Measurements from ENCODE around the gene CFAP57.
A peak's percentile ranks its signal among the peaks of the same experiment; 100 is the strongest.
"Not testable (repeated sequence)": the region's sequence is repeated elsewhere in the genome, so short reads cannot be mapped to it uniquely, and the experiment has no call there.

CFAP57 gene

GRCh38 chr1:43171876-43172526 lies at the start of gene CFAP57, which contains the start of gene EBNA1BP2:
Gene CFAP57, plus strand, starts transcription at chr1:43172330. Its CDS starts 424 bp downstream, at chr1:43172754.
Gene EBNA1BP2, minus strand, starts transcription at chr1:43172290. Its CDS starts 172 bp downstream, at chr1:43172118.
- Mint-ChIP-seq H3K36me3 (ENCODE audit: insufficient read depth) (peaks cover 26% of the 10 kb centered on the region), H3K4me1 (peaks cover 33% of the 10 kb centered on the region), H3K4me3 (peak within 1 kb of the TSS; percentile 99), H3K27me3 (peaks cover 27% of the 10 kb centered on the region), H3K27ac (ENCODE audit: low read depth) (peak within 1 kb of the TSS; percentile 90), H3K9me3 (no peaks in the 10 kb centered on the region)
- DNase-seq (ENCODE audit: low spot score in 2 of 2) = peak; percentile 90 to 93
- ATAC-seq (replicated peaks; ENCODE audit: extremely low read depth, poor library complexity, severe bottlenecking) = peak; percentile 93

- Mint-ChIP-seq H3K27me3 (peaks cover 47% of the 10 kb centered on the region), H3K9me3 (no peaks in the 10 kb centered on the region), H3K4me3 (no peak overlapping the region), H3K36me3 (ENCODE audit: insufficient read depth) (no peaks in the 10 kb centered on the region), H3K27ac (ENCODE audit: low read depth) (no peak overlapping the region), H3K4me1 (no peaks in the 10 kb centered on the region)
- DNase-seq (ENCODE audit: low spot score in 2 of 2) (no peak), ATAC-seq (replicated peaks; ENCODE audit: extremely low read depth, poor library complexity, severe bottlenecking) (no peak)
Observed at GRCh38 chr1:43123031-43123430, 49.1 kb upstream of the CFAP57 start.

GRCh38 chr1:43128816-43129215 lies 43.3 kb upstream of the CFAP57 start:
- Mint-ChIP-seq H3K4me3 (no peak overlapping the region), H3K27ac (ENCODE audit: low read depth) (no peak overlapping the region), H3K4me1 (no peaks in the 10 kb centered on the region), H3K27me3 (peaks cover 52% of the 10 kb centered on the region), H3K36me3 (ENCODE audit: insufficient read depth) (no peaks in the 10 kb centered on the region), H3K9me3 (no peaks in the 10 kb centered on the region)
- ATAC-seq (replicated peaks; ENCODE audit: extremely low read depth, poor library complexity, severe bottlenecking) (no peak), DNase-seq (ENCODE audit: low spot score in 2 of 2) (no peak)

- DNase-seq (ENCODE audit: low spot score in 2 of 2) (no peak), ATAC-seq (replicated peaks; ENCODE audit: extremely low read depth, poor library complexity, severe bottlenecking) (no peak)
- H3K36me3 Mint-ChIP-seq (ENCODE audit: insufficient read depth) = no peaks in the 10 kb centered on the region
- no peak overlapping the region for H3K4me3 Mint-ChIP-seq
- peaks cover 52% of the 10 kb centered on the region for H3K27me3 Mint-ChIP-seq
- no peaks in the 10 kb centered on the region for H3K9me3 Mint-ChIP-seq
- H3K4me1 Mint-ChIP-seq = no peaks in the 10 kb centered on the region
- no peak overlapping the region for H3K27ac Mint-ChIP-seq (ENCODE audit: low read depth)
Observed at GRCh38 chr1:43129426-43129825, 42.7 kb upstream of the CFAP57 start.

GRCh38 chr1:43134068-43134467 lies 38.1 kb upstream of the CFAP57 start:
- Mint-ChIP-seq H3K36me3 (ENCODE audit: insufficient read depth) (no peaks in the 10 kb centered on the region), H3K27me3 (peaks cover 66% of the 10 kb centered on the region), H3K9me3 (no peaks in the 10 kb centered on the region), H3K27ac (ENCODE audit: low read depth) (no peak overlapping the region), H3K4me1 (no peaks in the 10 kb centered on the region), H3K4me3 (no peak overlapping the region)
- DNase-seq (ENCODE audit: low spot score in 2 of 2) (no peak), ATAC-seq (replicated peaks; ENCODE audit: extremely low read depth, poor library complexity, severe bottlenecking) (no peak)

GRCh38 chr1:43134640-43135039 lies 37.5 kb upstream of the CFAP57 start:
- no peaks in the 10 kb centered on the region for H3K9me3 Mint-ChIP-seq
- DNase-seq (ENCODE audit: low spot score in 2 of 2) = no peak
- no peak for ATAC-seq (replicated peaks; ENCODE audit: extremely low read depth, poor library complexity, severe bottlenecking)
- H3K36me3 Mint-ChIP-seq (ENCODE audit: insufficient read depth) = no peaks in the 10 kb centered on the region
- no peak overlapping the region for H3K4me3 Mint-ChIP-seq
- no peak overlapping the region for H3K27ac Mint-ChIP-seq (ENCODE audit: low read depth)
- H3K27me3 Mint-ChIP-seq = peaks cover 67% of the 10 kb centered on the region
- H3K4me1 Mint-ChIP-seq = no peaks in the 10 kb centered on the region

GRCh38 chr1:43135857-43136781 lies 36.0 kb upstream of the CFAP57 start:
- H3K9me3 Mint-ChIP-seq = no peaks in the 10 kb centered on the region
- peaks cover 65% of the 10 kb centered on the region for H3K27me3 Mint-ChIP-seq
- H3K36me3 Mint-ChIP-seq (ENCODE audit: insufficient read depth) = no peaks in the 10 kb centered on the region
- no peak overlapping the region for H3K27ac Mint-ChIP-seq (ENCODE audit: low read depth)
- ATAC-seq (replicated peaks; ENCODE audit: extremely low read depth, poor library complexity, severe bottlenecking) (no peak), DNase-seq (ENCODE audit: low spot score in 2 of 2) (no peak)
- no peaks in the 10 kb centered on the region for H3K4me1 Mint-ChIP-seq
- H3K4me3 Mint-ChIP-seq = no peak overlapping the region

- Mint-ChIP-seq H3K9me3 (no peaks in the 10 kb centered on the region), H3K4me1 (no peaks in the 10 kb centered on the region), H3K36me3 (ENCODE audit: insufficient read depth) (no peaks in the 10 kb centered on the region), H3K27me3 (peaks cover 64% of the 10 kb centered on the region), H3K27ac (ENCODE audit: low read depth) (no peak overlapping the region), H3K4me3 (no peak overlapping the region)
- DNase-seq (ENCODE audit: low spot score in 2 of 2) = no peak
- ATAC-seq (replicated peaks; ENCODE audit: extremely low read depth, poor library complexity, severe bottlenecking) = no peak
Observed at GRCh38 chr1:43137445-43138052, 34.6 kb upstream of the CFAP57 start.

- H3K36me3 Mint-ChIP-seq (ENCODE audit: insufficient read depth); H3K9me3 Mint-ChIP-seq; H3K4me1 Mint-ChIP-seq; H3K27ac Mint-ChIP-seq (ENCODE audit: low read depth); DNase-seq (ENCODE audit: low spot score in 2 of 2); ATAC-seq (replicated peaks; ENCODE audit: extremely low read depth, poor library complexity, severe bottlenecking); H3K4me3 Mint-ChIP-seq: not testable (repeated sequence)
- peaks cover 82% of the 10 kb centered on the region for H3K27me3 Mint-ChIP-seq
Observed at GRCh38 chr1:43139295-43139694, 32.8 kb upstream of the CFAP57 start.

- H3K4me1 Mint-ChIP-seq = no peaks in the 10 kb centered on the region
- no peaks in the 10 kb centered on the region for H3K9me3 Mint-ChIP-seq
- H3K36me3 Mint-ChIP-seq (ENCODE audit: insufficient read depth) = no peaks in the 10 kb centered on the region
- peaks cover 84% of the 10 kb centered on the region for H3K27me3 Mint-ChIP-seq
- DNase-seq (ENCODE audit: low spot score in 2 of 2) (no peak), ATAC-seq (replicated peaks; ENCODE audit: extremely low read depth, poor library complexity, severe bottlenecking) (no peak)
- no peak overlapping the region for H3K4me3 Mint-ChIP-seq
- no peak overlapping the region for H3K27ac Mint-ChIP-seq (ENCODE audit: low read depth)
Observed at GRCh38 chr1:43140010-43140409, 32.1 kb upstream of the CFAP57 start.

- no peak for DNase-seq (ENCODE audit: low spot score in 2 of 2)
- no peaks in the 10 kb centered on the region for H3K36me3 Mint-ChIP-seq (ENCODE audit: insufficient read depth)
- H3K4me1 Mint-ChIP-seq = no peaks in the 10 kb centered on the region
- H3K27ac Mint-ChIP-seq (ENCODE audit: low read depth) = no peak overlapping the region
- H3K4me3 Mint-ChIP-seq = no peak overlapping the region
- peaks cover 84% of the 10 kb centered on the region for H3K27me3 Mint-ChIP-seq
- no peaks in the 10 kb centered on the region for H3K9me3 Mint-ChIP-seq
- no peak for ATAC-seq (replicated peaks; ENCODE audit: extremely low read depth, poor library complexity, severe bottlenecking)
Observed at GRCh38 chr1:43140583-43140982, 31.5 kb upstream of the CFAP57 start.

GRCh38 chr1:43143441-43143888 lies 28.7 kb upstream of the CFAP57 start:
- DNase-seq (ENCODE audit: low spot score in 2 of 2) (no peak), ATAC-seq (replicated peaks; ENCODE audit: extremely low read depth, poor library complexity, severe bottlenecking) (no peak)
- H3K4me3 Mint-ChIP-seq = no peak overlapping the region
- H3K27ac Mint-ChIP-seq (ENCODE audit: low read depth) = no peak overlapping the region
- H3K9me3 Mint-ChIP-seq = no peaks in the 10 kb centered on the region
- peaks cover 80% of the 10 kb centered on the region for H3K27me3 Mint-ChIP-seq
- H3K36me3 Mint-ChIP-seq (ENCODE audit: insufficient read depth) = no peaks in the 10 kb centered on the region
- H3K4me1 Mint-ChIP-seq = no peaks in the 10 kb centered on the region

Data from central memory CD8-positive, alpha-beta T cell (primary cell).